ENCODE measurements around the gene HABP2. TPM values are rescaled to one million over a fixed set of nuclear protein-coding genes. Genes with fewer than 3 reads are reported as not detected.

Gene HABP2
- 0.06 to 0.18 TPM (median 0.13 TPM) in 5 replicates for total RNA-seq (2022; extraction: Qiagen RNA extraction)

DNA sequence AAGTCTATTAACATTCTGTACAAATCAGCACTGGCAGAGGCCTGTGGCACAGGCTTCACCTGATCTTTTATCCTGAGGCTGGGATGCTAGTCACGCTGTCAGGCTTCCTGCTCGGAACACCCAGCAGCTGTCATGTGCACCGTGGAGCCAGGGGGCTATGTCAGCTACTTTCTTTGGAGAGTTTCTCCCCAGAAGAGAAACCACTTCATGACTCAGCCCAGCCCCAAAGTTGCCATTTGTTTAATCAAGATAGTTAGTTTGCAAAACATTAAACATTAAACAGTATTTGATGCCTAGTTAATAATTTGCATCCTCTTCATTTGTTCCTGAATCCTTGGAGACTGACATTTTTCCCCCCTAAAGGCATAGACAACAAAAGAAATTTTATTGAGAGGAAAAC, at the start of gene HABP2:
TSS of gene HABP2 (plus strand) at position 353 of the 400 bp plus-strand sequence. CDS start 69 bp downstream, outside the sequence.

Other genes starting within 250 kb of the HABP2 start
- gene NRAP, start 111.0 kb downstream of the HABP2 start, total RNA-seq (2022; extraction: Qiagen RNA extraction) = not detected in 5 replicates
- 24.4 to 34.3 TPM (median 29.2 TPM) in 5 replicates for gene CASP7, start 126.9 kb downstream of the HABP2 start, total RNA-seq (2022; extraction: Qiagen RNA extraction)
- gene PLEKHS1, start 198.6 kb downstream of the HABP2 start, total RNA-seq (2022; extraction: Qiagen RNA extraction) = 0.06 to 0.09 TPM (median 0.07 TPM) in 4 of 5 replicates, not detected in the other

Data from A549 treated with Hydrocortisone at 1 μM for 4 hours (cell line).